NCI-H510A (cell line): ENCODE data around the gene EFCC1.
"Not testable (repeated sequence)": the region's sequence is repeated elsewhere in the genome, so short reads cannot be mapped to it uniquely, and the experiment has no call there.

Experiments used
- DNase-seq: peaks from one replicate; lab custom pipeline; 2025; lab: John Stamatoyannopoulos, UW

Gene EFCC1

DNA sequence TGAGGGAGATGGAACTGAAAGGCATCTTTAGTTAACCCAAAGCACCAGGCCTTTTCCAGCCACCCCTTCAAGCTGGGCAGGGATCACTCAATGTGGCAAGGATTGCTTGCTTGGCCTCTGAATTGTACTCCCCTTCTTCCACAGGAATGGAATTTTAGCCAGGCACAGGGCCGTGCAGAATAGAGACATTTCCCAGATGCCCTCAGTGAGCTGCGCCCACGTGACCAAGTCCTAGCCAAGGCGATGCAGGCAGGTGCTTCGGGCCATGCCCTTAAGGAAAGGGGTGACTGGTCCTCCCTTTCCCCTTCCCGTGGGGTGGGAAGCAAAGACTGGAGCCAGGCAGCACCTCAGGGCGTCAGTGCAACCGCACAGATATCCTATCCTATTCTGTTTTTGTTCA lies 77.4 kb downstream of the EFCC1 start:
- no peak for DNase-seq

- no peak for DNase-seq
Observed at GRCh38 chr3:129081503-129081902, 80.4 kb downstream of the EFCC1 start.

GRCh38 chr3:129082026-129082425 lies 80.9 kb downstream of the EFCC1 start:
- DNase-seq: no peak

GRCh38 chr3:129084501-129084900 lies 83.4 kb downstream of the EFCC1 start:
- DNase-seq: no peak

- no peak for DNase-seq
Observed at GRCh38 chr3:129085165-129085715, 84.1 kb downstream of the EFCC1 start.

GRCh38 chr3:129085818-129086217 lies 84.7 kb downstream of the EFCC1 start:
- no peak for DNase-seq

DNA sequence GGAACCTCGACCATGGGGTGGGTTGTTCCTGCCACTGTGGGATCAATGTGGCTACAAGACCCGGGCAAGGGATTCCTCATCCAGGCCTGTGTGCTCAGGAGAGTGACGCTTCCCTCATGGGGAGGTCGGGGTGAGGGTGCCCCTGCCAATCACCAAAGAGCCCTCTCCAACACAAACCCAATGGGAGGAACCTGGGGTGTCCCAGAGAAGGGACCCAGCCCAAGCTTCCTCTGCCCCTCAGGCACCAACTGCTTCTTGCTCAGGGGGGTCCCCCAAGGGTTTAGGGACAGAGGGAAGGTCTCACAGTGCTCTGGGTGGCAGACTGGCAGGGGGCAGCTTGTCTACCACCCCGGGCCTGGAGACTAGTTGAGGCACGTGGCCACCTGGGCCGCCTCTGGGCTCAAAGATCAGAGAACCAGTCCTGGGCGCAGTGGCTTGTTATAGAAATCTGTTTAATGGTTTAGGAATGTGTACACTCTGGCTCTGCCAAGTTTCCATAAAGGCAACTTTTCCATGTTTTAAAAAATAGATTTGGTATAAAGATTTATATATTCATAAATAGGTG lies 86.1 kb downstream of the EFCC1 start:
- no peak for DNase-seq

DNA sequence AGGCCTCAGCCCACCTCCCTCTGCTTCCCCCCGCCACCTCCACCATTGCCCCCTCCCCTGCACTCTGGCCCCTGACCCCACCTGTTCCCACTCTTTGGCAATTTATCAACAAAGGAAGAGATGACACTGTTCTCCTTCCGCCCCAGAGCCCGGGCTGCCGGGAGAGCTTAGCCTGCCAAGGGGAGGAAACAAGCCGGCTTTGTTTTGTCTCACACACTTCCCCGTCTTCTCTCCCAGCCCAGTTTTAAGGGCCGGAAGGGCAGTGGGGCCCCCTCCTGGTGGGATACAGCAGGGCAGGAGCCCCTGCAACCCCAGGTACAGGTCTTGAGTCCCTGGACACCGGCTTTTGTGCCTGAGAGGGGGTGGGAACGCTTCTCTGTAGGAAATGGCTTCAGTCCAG lies 86.8 kb downstream of the EFCC1 start:
- not testable (repeated sequence) for DNase-seq

DNA sequence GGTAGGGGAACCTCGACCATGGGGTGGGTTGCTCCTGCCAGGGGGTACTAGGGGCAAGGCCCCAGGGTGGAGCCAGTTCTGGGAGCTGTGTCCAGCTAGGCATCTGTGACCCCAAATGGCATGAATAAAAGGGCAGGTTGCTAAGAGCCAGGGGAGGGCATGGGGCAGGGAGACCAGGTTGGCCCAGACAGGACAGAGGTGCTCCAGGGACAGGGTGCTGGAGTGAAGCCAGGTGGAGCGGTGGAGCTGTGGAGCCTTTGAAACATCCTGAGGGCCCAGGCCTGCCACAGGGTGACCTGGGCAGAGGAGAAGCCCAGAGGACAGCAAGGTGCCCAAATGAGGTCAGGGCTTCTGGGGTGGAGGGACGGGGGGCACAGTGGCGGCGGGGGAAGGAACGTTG lies 87.2 kb downstream of the EFCC1 start:
- not testable (repeated sequence) for DNase-seq
